HepG2 (cell line): ENCODE results near the gene MAP3K5. TPM values are rescaled to one million over a fixed set of nuclear protein-coding genes. Genes with fewer than 3 reads are reported as not detected.

ENCODE experiments used
- ATAC-seq: fragments of 200-7000 bp; cut with Tn5 transposase; 3 replicates; pipeline ENCODE4 v1.9.1; 2020; ENCODE audit warnings: mild to moderate bottlenecking, moderate library complexity
- BruUV-seq: library from RNA; stranded (reverse); fragments of 400-500 nt; replicated peaks from 2 replicates; lab custom pipeline; 2021; lab: Mats Ljungman, UMichigan
- CTCF ChIA-PET: fragments of 300-600 bp; formaldehyde crosslinking; extraction: SDS; loops from one replicate; lab custom pipeline; 2021; ENCODE audit warnings: low total read pairs, inconsistent platforms, low intra/inter-chr PET ratio; lab: Yijun Ruan, JAX
- POLR2A ChIA-PET: fragments of 350-600 bp; sonication (Branson Sonifier 250); formaldehyde crosslinking; loops from one replicate; lab custom pipeline; 2020; ENCODE audit warnings: antibody characterized with exemption, inconsistent platforms; lab: Yijun Ruan, JAX
- DNase-seq: peaks from one replicate; pipeline ENCODE4 v3.0.0-alpha.2; 2015; ENCODE audit warnings: low spot score
- FAIRE-seq: peaks from 3 replicates; lab custom pipeline; 2011; peaks lifted over from hg19 to GRCh38; lab: Jason Lieb, UNC
- H2AFZ ChIP-seq: one replicate; pipeline ENCODE4 v1.6.1; 2011; ENCODE audit warnings: low read length, inconsistent platforms
- H3K27ac ChIP-seq: fragments of 300-600 bp; 3 replicates; pipeline ENCODE4 v1.8.0; 2011; ENCODE audit warnings: mixed run types, mild to moderate bottlenecking, mixed read lengths, low read length, inconsistent platforms; ENCODE audit not compliant: insufficient read depth; ENCODE audit errors: extremely low read length
- H3K27me3 ChIP-seq, 2 experiments: fragments of 200-600 bp in 1 of 2; 2 replicates in 1 of 2; 3 replicates in 1 of 2; pipeline versions ENCODE4 v1.6.0 to v1.8.0; 2011; ENCODE audit warnings: low read length in 2 of 2, mild to moderate bottlenecking in 2 of 2, moderate library complexity in 2 of 2, inconsistent platforms in 1 of 2; ENCODE audit not compliant: insufficient read depth in 2 of 2, control insufficient read depth in 1 of 2
- H3K36me3 ChIP-seq, 2 experiments: fragments of 200-600 bp in 1 of 2; replicated peaks in 1 of 2; 2 replicates in 1 of 2; 3 replicates in 1 of 2; pipeline versions ENCODE4 v1.5.1 to v1.8.0; 2011; ENCODE audit warnings: low read length in 2 of 2, inconsistent platforms in 1 of 2; ENCODE audit not compliant: insufficient read depth in 2 of 2, control insufficient read depth in 1 of 2
- H3K4me1 ChIP-seq: 2 replicates; pipeline ENCODE4 v1.5.1; 2012; ENCODE audit warnings: low read length, inconsistent platforms; ENCODE audit not compliant: insufficient read depth
- H3K4me2 ChIP-seq: 2 replicates; pipeline ENCODE4 v1.6.0; 2011; ENCODE audit warnings: low read depth, low read length, inconsistent platforms
- H3K4me3 ChIP-seq, 3 experiments: fragments of 200-600 bp in 1 of 3; sonication (generic), shearing (Covaris generic) in 1 of 3; replicated peaks in 1 of 3; 2 replicates each; pipeline ENCODE4 v1.5.1; 2011 to 2016; ENCODE audit warnings: low read length in 3 of 3, inconsistent platforms in 2 of 3, low read depth in 2 of 3, mild to moderate bottlenecking in 2 of 3, control low read depth in 1 of 3, mixed read lengths in 1 of 3; ENCODE audit not compliant: insufficient read depth in 1 of 3
- H3K79me2 ChIP-seq: one replicate; pipeline ENCODE4 v1.6.1; 2011; ENCODE audit warnings: low read length, inconsistent platforms; ENCODE audit not compliant: insufficient read depth
- H3K9ac ChIP-seq: 2 replicates; pipeline ENCODE4 v1.6.0; 2011; ENCODE audit warnings: mild to moderate bottlenecking, low read depth, low read length, inconsistent platforms; ENCODE audit not compliant: insufficient read depth
- H3K9me3 ChIP-seq: 2 replicates; pipeline ENCODE4 v1.5.1; 2012; ENCODE audit warnings: mild to moderate bottlenecking, low read length
- H4K20me1 ChIP-seq: 2 replicates; pipeline ENCODE4 v1.6.0; 2011; ENCODE audit warnings: inconsistent platforms, mild to moderate bottlenecking, low read length, moderate library complexity; ENCODE audit not compliant: insufficient read depth
- EEA1 ChIP-seq: sonication (generic); formaldehyde crosslinking; IDR thresholded peaks from 2 replicates; pipeline ENCODE4 v1.5.1; 2020; ENCODE audit warnings: mild to moderate bottlenecking, missing genetic modification reagents, borderline replicate concordance
- KLF11 ChIP-seq: IDR thresholded peaks from 2 replicates; pipeline ENCODE4 v1.6.1; 2016; ENCODE audit warnings: missing compliant biosample characterization
- KMT2B ChIP-seq: IDR thresholded peaks from 2 replicates; pipeline ENCODE4 v1.6.1; 2016; ENCODE audit warnings: missing genetic modification reagents, missing compliant biosample characterization
- RARA ChIP-seq: IDR thresholded peaks from 2 replicates; pipeline ENCODE4 v1.6.1; 2016; ENCODE audit warnings: missing genetic modification reagents, missing compliant biosample characterization
- SMARCC2 ChIP-seq: fragments of 450-650 bp; IDR thresholded peaks from 2 replicates; pipeline ENCODE4 v1.6.1; 2017; ENCODE audit warnings: antibody characterized with exemption, mild to moderate bottlenecking
- SNAPC2 ChIP-seq: sonication (generic); formaldehyde crosslinking; IDR thresholded peaks from 2 replicates; pipeline ENCODE4 v1.8.1; 2022; ENCODE audit warnings: mild to moderate bottlenecking, missing genetic modification reagents
- ZFP36L2 ChIP-seq: sonication (generic); formaldehyde crosslinking; IDR thresholded peaks from 2 replicates; pipeline ENCODE4 v1.4.0; 2020; ENCODE audit warnings: missing genetic modification reagents
- WGBS: methylation state at CpG from one replicate; pipeline ENCODE4 v1.1.6; 2017; ENCODE audit warnings: low lambda C conversion rate; 5-methylcytosine and 5-hydroxymethylcytosine counted together
- in situ Hi-C: cut with HindIII; loops from 2 replicates; pipeline ENCODE4 v1.10.0; 2017; ENCODE audit warnings: low pct_unique_long_range_greater_than_20kb; ENCODE audit not compliant: extremely low pct_ligation_motif_present
- intact Hi-C: fragments of 100-400 bp; cut with micrococcal nuclease; formaldehyde crosslinking; loops from one replicate; pipeline ENCODE4 v1.10.0; 2022; ENCODE audit not compliant: unreplicated experiment
- polyA plus RNA-seq, 8 experiments: library from polyadenylated mRNA; depleted of rRNA in 3 of 8; stranded (reverse) in 7 of 8; unstranded in 1 of 8; fragments of >200 nt; fragmentation: Illumina TruSeq in 4 of 8; extraction: Trizol in 4 of 8; gene quantifications; 2 replicates each; pipeline versions ENCODE4 v1.2.1 to v1.2.3, GENCODE V29; 2011 to 2016; ENCODE audit warnings: low read depth in 4 of 8, missing spikeins in 1 of 8, mixed read lengths in 1 of 8; ENCODE audit not compliant: insufficient read depth in 1 of 8
- total RNA-seq, 5 experiments: library from RNA; depleted of rRNA; stranded (reverse); fragments of >200 nt; fragmentation: Illumina TruSeq; extraction: Trizol; gene quantifications; 2 replicates each; pipeline ENCODE4 v1.2.3, GENCODE V29; 2016; ENCODE audit warnings: low read depth in 1 of 5
- TF ChIP-seq, protein P1 (sequence below), 2 experiments: IDR thresholded peaks; 2 replicates each; pipeline ENCODE4 v1.6.1; 2011 to 2012; ENCODE audit warnings: low read length in 2 of 2, borderline replicate concordance in 1 of 2, low read depth in 1 of 2, mild to moderate bottlenecking in 1 of 2, moderate library complexity in 1 of 2
- TF ChIP-seq, protein P2 (sequence below): sonication (generic); formaldehyde crosslinking; IDR thresholded peaks from 2 replicates; pipeline ENCODE4 v1.4.0; 2020; ENCODE audit warnings: missing genetic modification reagents, borderline replicate concordance

The MAP3K5 gene
- total and polyA plus RNA-seq, 2 of the 13 experiments (the other 11 are each of a cell fraction or from before 2014, with no cell fraction given): not detected

DNA sequence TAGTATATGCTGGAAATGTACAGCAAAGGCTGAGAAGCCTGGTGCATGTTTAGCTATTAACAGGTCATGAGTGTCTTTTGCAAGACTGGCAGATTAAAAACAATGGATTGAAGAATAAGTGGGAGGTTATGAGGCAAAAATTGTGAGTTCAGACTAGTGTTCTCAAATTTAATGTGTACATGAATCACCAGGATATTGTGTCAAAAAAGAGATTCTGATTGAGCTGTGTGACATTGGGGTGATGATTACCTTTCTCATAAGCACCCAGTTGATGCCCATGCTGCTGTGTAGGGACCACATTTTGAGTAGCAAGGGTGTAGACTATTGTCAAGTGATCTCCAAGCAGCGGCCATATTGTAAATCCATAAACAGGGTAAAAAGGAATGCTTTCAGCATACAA is 44.8 kb downstream of the MAP3K5 start (continued):
- TF ChIP-seq, protein P1, sequence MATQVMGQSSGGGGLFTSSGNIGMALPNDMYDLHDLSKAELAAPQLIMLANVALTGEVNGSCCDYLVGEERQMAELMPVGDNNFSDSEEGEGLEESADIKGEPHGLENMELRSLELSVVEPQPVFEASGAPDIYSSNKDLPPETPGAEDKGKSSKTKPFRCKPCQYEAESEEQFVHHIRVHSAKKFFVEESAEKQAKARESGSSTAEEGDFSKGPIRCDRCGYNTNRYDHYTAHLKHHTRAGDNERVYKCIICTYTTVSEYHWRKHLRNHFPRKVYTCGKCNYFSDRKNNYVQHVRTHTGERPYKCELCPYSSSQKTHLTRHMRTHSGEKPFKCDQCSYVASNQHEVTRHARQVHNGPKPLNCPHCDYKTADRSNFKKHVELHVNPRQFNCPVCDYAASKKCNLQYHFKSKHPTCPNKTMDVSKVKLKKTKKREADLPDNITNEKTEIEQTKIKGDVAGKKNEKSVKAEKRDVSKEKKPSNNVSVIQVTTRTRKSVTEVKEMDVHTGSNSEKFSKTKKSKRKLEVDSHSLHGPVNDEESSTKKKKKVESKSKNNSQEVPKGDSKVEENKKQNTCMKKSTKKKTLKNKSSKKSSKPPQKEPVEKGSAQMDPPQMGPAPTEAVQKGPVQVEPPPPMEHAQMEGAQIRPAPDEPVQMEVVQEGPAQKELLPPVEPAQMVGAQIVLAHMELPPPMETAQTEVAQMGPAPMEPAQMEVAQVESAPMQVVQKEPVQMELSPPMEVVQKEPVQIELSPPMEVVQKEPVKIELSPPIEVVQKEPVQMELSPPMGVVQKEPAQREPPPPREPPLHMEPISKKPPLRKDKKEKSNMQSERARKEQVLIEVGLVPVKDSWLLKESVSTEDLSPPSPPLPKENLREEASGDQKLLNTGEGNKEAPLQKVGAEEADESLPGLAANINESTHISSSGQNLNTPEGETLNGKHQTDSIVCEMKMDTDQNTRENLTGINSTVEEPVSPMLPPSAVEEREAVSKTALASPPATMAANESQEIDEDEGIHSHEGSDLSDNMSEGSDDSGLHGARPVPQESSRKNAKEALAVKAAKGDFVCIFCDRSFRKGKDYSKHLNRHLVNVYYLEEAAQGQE (IDR thresholded peaks at IDR 0.05; ENCODE audit: borderline replicate concordance in 1 of 2, low read depth in 1 of 2, low read length in 2 of 2): no peak

DNA sequence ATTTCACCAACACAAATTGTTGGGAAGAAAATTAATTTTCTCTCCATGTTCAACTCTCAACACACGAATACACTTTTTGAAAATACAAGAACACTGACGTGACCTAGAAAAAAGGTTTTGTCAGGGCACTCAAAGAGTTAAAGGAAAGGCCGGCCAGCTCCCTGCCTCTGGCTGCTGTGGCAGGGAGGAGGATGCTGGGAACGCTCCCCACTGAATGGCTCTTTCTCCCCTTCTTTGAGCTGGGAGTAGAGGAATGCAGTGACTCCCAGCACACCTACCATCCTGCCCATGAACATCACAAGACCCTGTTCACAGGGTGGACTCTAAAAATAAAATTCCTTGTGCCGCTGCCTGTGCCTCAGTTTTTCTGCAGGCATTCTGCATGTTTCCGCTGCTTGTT is 47.0 kb downstream of the MAP3K5 start:
- intact Hi-C loops (no loop called here), in situ Hi-C loops (no loop called here)
- Histone ChIP-seq H3K4me2 (no peak overlapping the region), H2AFZ (no peak overlapping the region), H3K79me2 (no peaks in the 10 kb centered on the region), H3K9ac (no peak overlapping the region), H3K4me1 (no peaks in the 10 kb centered on the region), H3K4me3 (no peak overlapping the region), H3K27ac (no peak overlapping the region), H3K36me3 (no peaks in the 10 kb centered on the region), H3K27me3 (peaks cover 0 to 6% of the 10 kb centered on the region in 2 experiments; a peak in 2 of 5 replicates), H4K20me1 (no peaks in the 10 kb centered on the region), H3K9me3 (no peaks in the 10 kb centered on the region)
- ChIA-PET CTCF (no interaction called here), POLR2A (no interaction called here)
- TF ChIP-seq KMT2B (CRISPR knock-in tag): no peak
- FAIRE-seq: no peak
- 11% methylated on average over 6 of the region's 6 CpGs for WGBS
- no peak for DNase-seq
- no peak for ATAC-seq
- no TSS peak for BruUV-seq

DNA sequence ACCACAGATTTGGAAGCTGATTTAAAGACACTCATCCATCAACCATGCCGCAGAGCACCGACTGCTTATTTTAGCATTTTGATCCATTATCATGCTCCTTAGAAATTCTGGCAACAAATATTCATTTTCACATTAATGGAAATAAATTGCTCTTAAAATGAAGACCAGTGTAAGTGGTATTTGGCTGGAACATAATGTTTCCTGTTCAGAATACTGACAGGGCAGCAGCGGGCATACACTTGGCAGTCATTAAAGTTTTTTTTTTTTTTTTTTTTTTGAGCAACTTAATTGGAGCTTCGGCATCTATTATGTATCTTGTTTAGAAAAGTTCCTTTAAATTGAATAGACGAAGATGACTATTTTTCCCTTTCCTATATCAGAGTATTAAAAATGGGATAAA is 47.4 kb downstream of the MAP3K5 start:
- H4K20me1 ChIP-seq: no peaks in the 10 kb centered on the region
- H3K4me2 ChIP-seq: no peak overlapping the region
- intact Hi-C loops: no loop called here
- POLR2A ChIA-PET: no interaction called here
- no TSS peak for BruUV-seq
- FAIRE-seq: no peak
- no peak overlapping the region for H3K4me3 ChIP-seq
- no peaks in the 10 kb centered on the region for H3K79me2 ChIP-seq
- no peaks in the 10 kb centered on the region for H3K36me3 ChIP-seq
- H3K9ac ChIP-seq: no peak overlapping the region
- no peak overlapping the region for H2AFZ ChIP-seq
- H3K4me1 ChIP-seq: no peaks in the 10 kb centered on the region
- peaks cover 0 to 6% of the 10 kb centered on the region in 2 experiments; a peak in 2 of 5 replicates for H3K27me3 ChIP-seq
- no peaks in the 10 kb centered on the region for H3K9me3 ChIP-seq
- H3K27ac ChIP-seq: no peak overlapping the region
- no peak for DNase-seq
- 44% methylated on average over 5 of the region's 5 CpGs for WGBS
- no peak for ATAC-seq
- CTCF ChIA-PET: no interaction called here
- in situ Hi-C loops: no loop called here
- TF ChIP-seq EEA1 (CRISPR knock-in tag) (no peak), SNAPC2 (CRISPR knock-in tag) (no peak), RARA (CRISPR knock-in tag) (no peak), SMARCC2 (no peak), KLF11 (CRISPR knock-in tag) (no peak), ZFP36L2 (no peak)
- TF ChIP-seq, protein P2, sequence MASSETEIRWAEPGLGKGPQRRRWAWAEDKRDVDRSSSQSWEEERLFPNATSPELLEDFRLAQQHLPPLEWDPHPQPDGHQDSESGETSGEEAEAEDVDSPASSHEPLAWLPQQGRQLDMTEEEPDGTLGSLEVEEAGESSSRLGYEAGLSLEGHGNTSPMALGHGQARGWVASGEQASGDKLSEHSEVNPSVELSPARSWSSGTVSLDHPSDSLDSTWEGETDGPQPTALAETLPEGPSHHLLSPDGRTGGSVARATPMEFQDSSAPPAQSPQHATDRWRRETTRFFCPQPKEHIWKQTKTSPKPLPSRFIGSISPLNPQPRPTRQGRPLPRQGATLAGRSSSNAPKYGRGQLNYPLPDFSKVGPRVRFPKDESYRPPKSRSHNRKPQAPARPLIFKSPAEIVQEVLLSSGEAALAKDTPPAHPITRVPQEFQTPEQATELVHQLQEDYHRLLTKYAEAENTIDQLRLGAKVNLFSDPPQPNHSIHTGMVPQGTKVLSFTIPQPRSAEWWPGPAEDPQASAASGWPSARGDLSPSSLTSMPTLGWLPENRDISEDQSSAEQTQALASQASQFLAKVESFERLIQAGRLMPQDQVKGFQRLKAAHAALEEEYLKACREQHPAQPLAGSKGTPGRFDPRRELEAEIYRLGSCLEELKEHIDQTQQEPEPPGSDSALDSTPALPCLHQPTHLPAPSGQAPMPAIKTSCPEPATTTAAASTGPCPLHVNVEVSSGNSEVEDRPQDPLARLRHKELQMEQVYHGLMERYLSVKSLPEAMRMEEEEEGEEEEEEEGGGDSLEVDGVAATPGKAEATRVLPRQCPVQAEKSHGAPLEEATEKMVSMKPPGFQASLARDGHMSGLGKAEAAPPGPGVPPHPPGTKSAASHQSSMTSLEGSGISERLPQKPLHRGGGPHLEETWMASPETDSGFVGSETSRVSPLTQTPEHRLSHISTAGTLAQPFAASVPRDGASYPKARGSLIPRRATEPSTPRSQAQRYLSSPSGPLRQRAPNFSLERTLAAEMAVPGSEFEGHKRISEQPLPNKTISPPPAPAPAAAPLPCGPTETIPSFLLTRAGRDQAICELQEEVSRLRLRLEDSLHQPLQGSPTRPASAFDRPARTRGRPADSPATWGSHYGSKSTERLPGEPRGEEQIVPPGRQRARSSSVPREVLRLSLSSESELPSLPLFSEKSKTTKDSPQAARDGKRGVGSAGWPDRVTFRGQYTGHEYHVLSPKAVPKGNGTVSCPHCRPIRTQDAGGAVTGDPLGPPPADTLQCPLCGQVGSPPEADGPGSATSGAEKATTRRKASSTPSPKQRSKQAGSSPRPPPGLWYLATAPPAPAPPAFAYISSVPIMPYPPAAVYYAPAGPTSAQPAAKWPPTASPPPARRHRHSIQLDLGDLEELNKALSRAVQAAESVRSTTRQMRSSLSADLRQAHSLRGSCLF (CRISPR knock-in tag): no peak
